ENCODE data around the gene KLHDC9. TPM values are rescaled to one million over a fixed set of nuclear protein-coding genes. Genes with fewer than 3 reads are reported as not detected.
A peak's percentile ranks its signal among the peaks of the same experiment; 100 is the strongest.

The KLHDC9 gene
- total and polyA plus RNA-seq, 2 of the 13 experiments (the other 11 are each of a cell fraction or from before 2014, with no cell fraction given), result 2.9 TPM

GRCh38 chr1:161074676-161075368 lies 23.3 kb upstream of the KLHDC9 start (continued):
- TF ChIP-seq MYPOP (CRISPR knock-in tag; IDR thresholded peaks at IDR 0.05) (no peak), ZNF598 (CRISPR knock-in tag; IDR thresholded peaks at IDR 0.05; ENCODE audit: borderline replicate concordance) (no peak), ZBTB26 (CRISPR knock-in tag; IDR thresholded peaks at IDR 0.05; ENCODE audit: borderline replicate concordance) (no peak), ZNF333 (CRISPR knock-in tag; IDR thresholded peaks at IDR 0.05; ENCODE audit: borderline replicate concordance) (no peak), PBX2 (CRISPR knock-in tag; IDR thresholded peaks at IDR 0.05) (no peak), ZNF30 (CRISPR knock-in tag; IDR thresholded peaks at IDR 0.05) (no peak), HMG20B (CRISPR knock-in tag; conservative IDR thresholded peaks at IDR 0.05) (no peak), RXRA (CRISPR knock-in tag; IDR thresholded peaks at IDR 0.05) (peak; percentile 40; the same call in 1 of the 2 replicates), NCOR1 (IDR thresholded peaks at IDR 0.05; ENCODE audit: borderline replicate concordance, low read length) (no peak)

- ChIA-PET POLR2A (no interaction called here), CTCF (ENCODE audit: low intra/inter-chr PET ratio, low total read pairs) (no interaction called here)
- Histone ChIP-seq H2AFZ (ENCODE audit: low read length) (no peak overlapping the region), H3K4me1 (ENCODE audit: insufficient read depth, low read length) (peaks cover 41% of the 10 kb centered on the region), H3K27ac (ENCODE audit: extremely low read length, insufficient read depth, low read length) (no peak overlapping the region), H4K20me1 (ENCODE audit: insufficient read depth, low read length) (no peaks in the 10 kb centered on the region), H3K9me3 (ENCODE audit: low read length) (no peaks in the 10 kb centered on the region), H3K36me3 (replicated peaks in 1 of 2; ENCODE audit: control insufficient read depth in 1 of 2, insufficient read depth in 2 of 2, low read length in 2 of 2) (no peaks in the 10 kb centered on the region), H3K4me2 (ENCODE audit: low read depth, low read length) (no peak overlapping the region), H3K27me3 (ENCODE audit: control insufficient read depth in 1 of 2, insufficient read depth in 2 of 2, low read length in 2 of 2) (no peaks in the 10 kb centered on the region; a peak in 1 of 5 replicates), H3K79me2 (ENCODE audit: insufficient read depth, low read length) (no peaks in the 10 kb centered on the region), H3K9ac (ENCODE audit: insufficient read depth, low read depth, low read length) (no peak overlapping the region), H3K4me3 (replicated peaks in 1 of 3; ENCODE audit: insufficient read depth in 1 of 3, low read depth in 2 of 3, low read length in 3 of 3) (no peak overlapping the region)
- no TSS peak for BruUV-seq (replicated peaks)
- intact Hi-C loops (cut with micrococcal nuclease; ENCODE audit: unreplicated experiment), result no loop called here
- ATAC-seq (no peak), FAIRE-seq (no peak), DNase-seq (ENCODE audit: low spot score) (no peak)
- in situ Hi-C loops (cut with HindIII; ENCODE audit: extremely low pct_ligation_motif_present, low pct_unique_long_range_greater_than_20kb), result no loop called here
- TF ChIP-seq TSC22D2 (CRISPR knock-in tag; IDR thresholded peaks at IDR 0.05; ENCODE audit: borderline replicate concordance), result no peak
- no peak for TF ChIP-seq FOXK2 (IDR thresholded peaks at IDR 0.05)
- TF ChIP-seq ZNF253 (CRISPR knock-in tag; IDR thresholded peaks at IDR 0.05; ENCODE audit: borderline replicate concordance), result no peak
- no peak for TF ChIP-seq EP300 (IDR thresholded peaks at IDR 0.05; ENCODE audit: low read depth in 2 of 2, low read length in 2 of 2)
- no peak for TF ChIP-seq EP300 (CRISPR knock-in tag; IDR thresholded peaks at IDR 0.05; ENCODE audit: borderline replicate concordance)
- no peak for TF ChIP-seq POGK (CRISPR knock-in tag; conservative IDR thresholded peaks at IDR 0.05)
- no peak for TF ChIP-seq NR0B2 (CRISPR knock-in tag; IDR thresholded peaks at IDR 0.05)
- TF ChIP-seq ZNF839 (CRISPR knock-in tag; IDR thresholded peaks at IDR 0.05; ENCODE audit: borderline replicate concordance), result no peak
- TF ChIP-seq SRSF1 (optimal IDR thresholded peaks at IDR 0.05; ENCODE audit: low read depth, low read length), result no peak
Measured at GRCh38 chr1:161076410-161076809, 21.8 kb upstream of the KLHDC9 start.

Measured in HepG2 (cell line).